HG02678 (cell line): Measurements from ENCODE around the gene GSC.
"Not testable (repeated sequence)": the region's sequence is repeated elsewhere in the genome, so short reads cannot be mapped to it uniquely, and the experiment has no call there.

Source experiments
- ATAC-seq: cut with Tn5 transposase; IDR thresholded peaks from one replicate; pipeline ENCODE4 v1.9.1; 2021; ENCODE audit warnings: mild to moderate bottlenecking, moderate library complexity; ENCODE audit not compliant: unreplicated experiment

The GSC gene

GRCh38 chr14:94747739-94748138, 22.2 kb downstream of the GSC start:
- ATAC-seq = no peak

- not testable (repeated sequence) for ATAC-seq
Measured at GRCh38 chr14:94747153-94747552, 22.8 kb downstream of the GSC start.

- no peak for ATAC-seq
Measured at GRCh38 chr14:94746131-94746530, 23.8 kb downstream of the GSC start.

GRCh38 chr14:94738751-94739150, 31.2 kb downstream of the GSC start:
- ATAC-seq = no peak

- ATAC-seq = no peak
Measured at GRCh38 chr14:94738097-94738496, 31.8 kb downstream of the GSC start.

GRCh38 chr14:94728950-94729349, 41.0 kb downstream of the GSC start:
- ATAC-seq = no peak

- ATAC-seq = not testable (repeated sequence)
Measured at GRCh38 chr14:94728440-94728839, 41.5 kb downstream of the GSC start.

- ATAC-seq = not testable (repeated sequence)
Measured at GRCh38 chr14:94726649-94727048, 43.3 kb downstream of the GSC start.

GRCh38 chr14:94724993-94725392, 44.9 kb downstream of the GSC start:
- ATAC-seq = no peak

GRCh38 chr14:94722397-94722796, 47.5 kb downstream of the GSC start:
- ATAC-seq = no peak
